Caki2 (cell line): ENCODE measurements around the gene SCRN2. TPM values are rescaled to one million over a fixed set of nuclear protein-coding genes. Genes with fewer than 3 reads are reported as not detected.
A peak's percentile ranks its signal among the peaks of the same experiment; 100 is the strongest.

Experiments used
- DNase-seq: peaks from one replicate; pipeline ENCODE4 v3.0.0-alpha.2; 2015; ENCODE audit warnings: low read depth
- in situ Hi-C: cut with HindIII; loops from 2 replicates; pipeline ENCODE4 v1.10.0; 2016; ENCODE audit warnings: low sequenced_read_pairs, low pct_unique_long_range_greater_than_20kb, mixed read lengths
- total RNA-seq: library from RNA; depleted of rRNA; stranded (reverse); fragments of >200 nt; shearing (Covaris generic); gene quantifications from 2 replicates; pipeline ENCODE4 v1.2.3, GENCODE V29; 2014; ENCODE audit warnings: low replicate concordance

SCRN2 gene
- total RNA-seq, 1 experiment from 2014 or later = 46.0 TPM

DNA sequence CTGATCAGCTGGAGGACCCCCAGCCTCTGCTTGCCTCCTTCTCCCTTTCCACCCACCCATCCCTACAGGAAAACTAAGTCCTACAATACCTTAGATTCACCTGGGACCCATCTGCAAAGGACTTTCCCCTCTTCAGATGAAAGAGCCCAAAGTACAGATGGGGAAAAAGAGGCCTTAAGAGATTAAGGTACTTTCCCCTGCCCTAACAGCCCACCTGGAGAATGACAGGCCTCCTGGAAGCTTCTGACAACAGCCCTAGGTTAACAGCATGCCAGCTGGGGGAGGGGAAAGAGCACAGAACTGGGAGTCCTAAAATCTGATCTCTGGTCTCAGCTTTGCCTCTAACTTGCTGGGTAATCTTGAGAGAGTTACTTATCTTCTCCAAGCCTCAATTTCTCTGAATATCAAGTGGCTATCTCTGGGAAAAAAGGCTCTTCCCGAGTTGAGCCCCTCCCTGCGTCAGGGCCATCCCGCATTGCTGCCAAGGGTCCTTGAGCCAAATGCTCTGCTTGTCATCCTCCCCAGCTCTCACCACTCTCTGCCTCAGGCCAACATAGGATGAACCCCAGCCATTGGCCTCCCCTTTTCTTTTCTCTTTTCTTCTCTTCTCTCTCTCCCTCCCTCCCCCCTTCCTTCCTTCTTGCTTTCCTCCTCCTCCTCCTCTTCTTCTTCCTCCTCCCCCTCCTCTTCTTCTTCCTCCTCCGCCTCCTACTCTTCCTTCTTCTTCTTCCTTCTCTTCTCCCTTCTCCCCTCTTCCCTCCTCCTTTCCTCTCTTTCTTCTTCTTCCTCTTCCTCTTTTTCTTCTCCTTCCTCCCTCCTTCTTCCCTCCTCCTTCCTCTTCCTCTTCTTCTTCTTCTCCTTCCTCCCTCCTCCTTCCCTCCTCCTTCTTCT, 32.4 kb upstream of the SCRN2 start:
- DNase-seq = no peak
- in situ Hi-C loops = no loop called here

DNA sequence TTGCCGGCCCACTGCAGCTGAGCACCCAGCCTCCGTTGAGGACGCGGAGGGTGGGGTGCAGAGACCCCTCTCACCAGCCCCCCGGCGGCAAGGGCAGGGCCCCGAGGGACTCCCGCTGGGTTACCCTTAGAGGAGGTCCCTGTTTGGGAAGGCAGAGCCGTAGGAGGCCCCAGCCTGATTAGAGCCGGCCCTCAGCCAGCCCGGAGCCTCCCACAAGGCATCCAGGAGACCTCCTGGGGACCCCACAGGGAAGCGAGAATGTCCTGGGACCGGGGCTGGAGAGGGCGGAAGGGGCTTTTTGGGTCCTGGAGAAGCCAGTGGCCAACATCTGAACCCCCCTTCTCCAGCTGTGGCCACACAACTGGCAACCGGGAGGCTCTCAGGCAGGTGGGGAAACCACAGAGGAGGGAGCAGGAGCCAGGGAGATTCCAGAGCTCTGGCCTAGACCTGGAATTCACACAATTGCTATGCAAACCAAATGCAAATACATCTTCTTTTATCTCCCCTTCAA, 31.6 kb upstream of the SCRN2 start:
- in situ Hi-C loops = no loop called here

DNA sequence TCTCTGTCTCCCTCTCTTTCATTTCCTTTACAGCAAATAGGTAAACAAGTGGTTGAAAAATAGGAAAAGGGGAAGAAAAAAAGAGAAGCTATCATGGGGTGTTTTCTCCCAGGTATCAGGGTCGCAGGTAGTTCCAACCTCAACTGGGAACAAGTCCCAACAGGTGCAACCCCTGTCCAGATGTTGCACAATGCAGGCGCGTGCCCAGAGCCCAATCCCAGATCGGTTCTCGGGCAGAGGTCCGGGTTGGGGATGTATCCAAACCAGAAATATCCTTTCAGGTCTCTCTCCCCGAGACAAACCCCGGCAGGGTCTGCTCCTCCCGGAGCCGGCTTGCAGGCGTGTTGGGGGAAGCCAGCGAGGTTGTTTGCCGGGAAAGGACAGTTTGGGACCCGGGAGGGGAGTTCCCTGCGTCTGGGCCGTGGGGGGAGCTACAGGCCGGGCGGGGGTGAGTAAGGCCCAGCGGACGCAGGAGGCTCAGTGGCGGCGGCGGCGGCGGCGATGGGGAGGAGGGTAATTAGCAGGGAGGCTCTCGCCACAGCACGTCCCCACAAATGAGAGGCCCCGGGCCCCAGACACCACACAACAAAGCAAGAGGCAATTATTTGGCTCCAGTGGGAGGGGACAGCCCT, 31.1 kb upstream of the SCRN2 start:
- in situ Hi-C loops = no loop called here

More for the DNA sequence above, 31.6 kb upstream of the SCRN2 start:
- DNase-seq = no peak

DNA sequence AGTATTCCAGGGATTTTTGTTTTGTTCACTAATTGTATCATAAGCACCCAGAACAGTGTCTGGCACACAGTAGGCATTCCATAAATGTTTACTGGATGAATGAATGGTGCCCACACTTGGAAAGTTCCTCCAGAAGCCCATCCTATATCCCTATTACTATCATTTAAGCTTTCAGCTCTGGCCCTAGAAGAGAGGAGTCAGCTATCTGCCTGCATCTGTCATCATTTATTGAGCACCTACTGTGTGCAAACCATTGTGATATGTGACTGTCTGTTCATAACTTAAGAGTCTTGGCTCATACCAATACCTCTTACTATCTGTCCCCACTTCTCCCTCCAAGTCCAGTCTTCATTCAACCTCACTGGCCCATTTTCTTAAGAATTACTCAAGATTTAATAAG, 30.0 kb upstream of the SCRN2 start:
- no peak for DNase-seq
- in situ Hi-C loops = no loop called here

More for the DNA sequence above, 31.1 kb upstream of the SCRN2 start:
- DNase-seq = no peak

DNA sequence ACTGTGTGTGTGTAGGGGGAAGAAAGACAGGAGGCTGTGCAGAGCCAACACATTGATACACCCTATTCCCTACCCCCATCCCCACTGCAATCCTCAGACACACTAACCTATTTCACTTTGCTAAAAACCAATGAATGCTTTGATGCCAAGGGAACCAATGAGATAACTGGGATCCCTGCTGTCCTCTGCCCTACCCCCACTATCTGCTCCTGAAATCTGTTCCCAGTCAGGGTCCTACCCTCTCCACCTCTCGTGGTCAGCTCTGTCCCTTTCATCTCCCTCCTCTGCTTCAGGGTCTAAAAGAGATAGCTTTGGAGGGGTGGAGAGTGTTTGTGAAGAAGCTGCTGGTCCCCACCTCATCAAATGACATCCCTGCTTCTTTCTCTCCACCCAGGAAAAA, 29.0 kb upstream of the SCRN2 start:
- in situ Hi-C loops = no loop called here
- no peak for DNase-seq

DNA sequence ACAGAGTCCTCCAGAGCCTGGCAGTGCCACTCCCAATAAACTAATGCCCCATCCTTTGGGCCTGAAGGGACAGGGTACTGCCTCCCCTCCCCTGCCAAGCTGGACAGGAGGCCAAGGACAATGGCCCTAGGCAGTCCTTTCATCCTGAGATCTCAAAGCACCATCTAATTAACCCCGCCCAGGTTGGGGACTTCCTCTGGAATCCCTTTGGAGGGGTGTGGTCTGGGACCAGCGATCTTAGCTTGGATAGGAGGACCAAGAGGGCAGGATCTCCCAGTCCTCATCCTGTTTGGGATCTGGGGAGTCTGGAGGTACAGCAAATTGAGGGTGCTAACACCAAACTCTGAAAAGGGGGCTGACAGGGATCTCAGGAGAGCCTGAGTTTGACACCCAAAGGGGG, 28.0 kb upstream of the SCRN2 start:
- in situ Hi-C loops = no loop called here
- DNase-seq = no peak

DNA sequence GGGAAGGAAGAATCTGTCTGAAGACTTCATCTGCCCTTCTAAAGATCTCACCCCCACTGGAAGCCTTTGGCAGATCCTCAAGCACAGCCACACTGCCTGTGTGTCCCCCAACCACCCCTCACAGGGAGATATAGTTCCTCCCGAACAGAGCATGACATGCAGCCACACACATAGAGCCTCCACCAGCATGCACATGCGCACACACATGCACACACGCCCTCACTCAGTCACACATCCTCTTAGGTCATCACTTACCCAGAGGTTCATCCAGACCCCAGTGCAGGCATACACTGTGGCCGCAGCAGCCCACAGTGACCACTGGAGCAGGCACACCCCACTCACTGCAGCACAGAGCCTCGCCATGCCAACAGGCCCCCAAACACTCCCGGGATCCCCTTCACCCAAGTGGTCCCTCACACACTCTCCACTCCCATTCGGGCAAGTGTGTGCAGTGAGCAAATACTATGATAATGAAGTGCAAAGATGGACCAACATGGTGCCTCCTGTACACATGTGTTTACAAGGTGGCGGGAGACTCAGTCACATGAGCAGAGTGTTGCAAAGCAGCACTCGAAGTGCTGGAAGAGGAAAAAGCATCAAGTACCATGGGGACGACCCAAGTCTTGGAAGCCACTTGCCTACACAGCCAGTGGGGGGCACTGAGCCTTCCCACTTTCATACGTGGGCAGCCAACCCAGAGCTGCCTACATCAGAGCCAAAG, 26.9 kb upstream of the SCRN2 start:
- in situ Hi-C loops = no loop called here

DNA sequence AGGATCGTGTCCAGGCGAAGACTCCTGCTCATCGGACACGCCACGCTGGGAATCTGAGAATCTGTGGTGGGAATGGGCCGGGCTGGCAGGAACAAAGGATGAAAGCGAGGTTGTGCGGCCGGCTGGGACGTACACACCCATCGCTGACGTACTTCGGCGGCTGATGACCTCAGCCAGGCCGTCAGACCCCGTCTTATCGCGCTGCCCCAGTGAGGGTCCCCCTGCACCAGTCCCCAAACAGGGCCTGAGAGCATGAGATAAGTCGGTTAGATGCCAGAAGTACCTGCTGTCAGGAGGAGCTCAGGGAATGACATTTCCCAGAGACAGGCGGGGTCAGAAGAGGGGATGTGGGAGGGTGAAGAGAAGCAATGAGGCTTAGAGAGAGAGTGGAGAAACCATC, 25.9 kb upstream of the SCRN2 start:
- no peak for DNase-seq
- in situ Hi-C loops = no loop called here

More for the DNA sequence above, 26.9 kb upstream of the SCRN2 start:
- no peak for DNase-seq

DNA sequence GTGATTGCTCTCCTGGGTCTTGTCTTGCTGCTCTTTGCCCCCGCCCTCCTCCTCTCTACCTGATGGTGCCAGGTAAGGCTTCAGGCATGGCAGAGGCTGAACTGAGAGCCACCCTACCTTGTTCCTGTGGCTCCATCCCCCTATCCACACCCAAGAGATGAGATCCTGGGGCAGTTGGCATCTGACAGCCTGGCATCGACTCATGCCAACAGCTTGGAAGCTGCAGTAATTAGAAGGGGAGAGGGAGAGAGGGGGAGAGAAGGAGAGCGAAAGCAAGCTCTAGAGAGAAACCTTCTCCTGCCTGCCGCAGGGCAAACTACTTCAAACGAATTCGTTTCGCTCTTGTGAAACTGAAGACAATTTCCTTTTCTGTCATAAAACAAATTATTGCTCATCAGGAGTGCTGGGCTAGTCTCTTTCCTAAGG, 23.7 kb upstream of the SCRN2 start:
- DNase-seq = no peak
- in situ Hi-C loops = no loop called here

DNA sequence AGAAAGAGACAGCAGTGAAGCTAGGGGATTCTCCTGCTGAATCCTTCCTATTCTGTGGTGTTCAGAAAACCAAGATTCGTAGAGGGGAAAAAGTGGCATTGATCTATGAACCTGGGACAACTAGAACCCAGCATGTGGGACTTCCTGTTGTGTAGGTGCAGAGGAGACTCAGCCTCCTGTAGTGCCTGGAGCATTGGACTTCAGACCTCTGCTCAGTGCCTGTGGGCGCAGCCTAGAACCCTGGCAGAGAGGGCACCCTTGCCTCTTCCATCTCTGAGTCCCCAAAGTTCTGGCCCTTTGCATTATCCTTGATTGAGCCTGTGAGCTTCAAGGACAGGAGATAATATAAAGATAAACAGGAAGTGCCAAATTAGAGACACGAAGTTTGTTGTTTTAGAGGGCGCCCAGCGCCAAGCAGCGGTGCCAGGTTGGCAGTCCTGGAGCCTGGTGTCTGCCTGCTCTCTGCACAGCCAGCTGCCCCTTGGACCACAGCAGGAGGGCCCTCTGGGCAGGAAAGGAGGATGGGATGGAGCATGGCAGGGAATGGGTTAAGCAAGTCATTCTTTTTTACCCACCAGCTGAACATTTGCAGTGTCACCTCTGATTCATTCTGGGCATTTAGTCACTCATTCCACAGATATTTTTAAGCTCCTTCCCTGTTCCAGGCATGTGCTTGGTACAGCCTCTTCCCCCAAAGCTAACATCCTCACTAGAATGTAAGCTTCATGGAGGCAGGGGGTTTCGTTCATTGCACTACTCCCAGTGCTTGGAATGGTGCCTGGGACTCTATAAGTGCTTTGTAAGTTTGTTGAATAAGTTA, 21.8 kb upstream of the SCRN2 start:
- DNase-seq = peak; percentile 69
- in situ Hi-C loops = no loop called here

DNA sequence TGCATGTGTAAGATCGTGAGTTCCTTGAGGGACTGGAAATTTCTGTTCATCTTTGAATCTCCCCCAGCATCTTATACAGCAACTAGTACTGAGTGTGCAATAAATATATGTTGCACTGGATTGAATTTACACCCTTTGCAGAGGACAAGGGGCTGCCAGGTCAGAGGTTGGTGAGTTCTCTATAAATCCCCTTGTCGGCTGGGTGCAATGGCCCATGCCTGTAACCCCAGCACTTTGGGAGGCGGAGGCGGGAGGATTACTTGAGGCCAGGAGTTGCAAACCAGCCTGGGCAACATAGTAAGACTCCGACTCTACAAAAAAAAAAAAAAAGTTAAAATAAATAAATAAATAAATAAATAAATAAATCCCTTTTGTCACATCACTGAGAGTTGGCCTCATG, 19.3 kb upstream of the SCRN2 start:
- in situ Hi-C loops = no loop called here
- DNase-seq = no peak

DNA sequence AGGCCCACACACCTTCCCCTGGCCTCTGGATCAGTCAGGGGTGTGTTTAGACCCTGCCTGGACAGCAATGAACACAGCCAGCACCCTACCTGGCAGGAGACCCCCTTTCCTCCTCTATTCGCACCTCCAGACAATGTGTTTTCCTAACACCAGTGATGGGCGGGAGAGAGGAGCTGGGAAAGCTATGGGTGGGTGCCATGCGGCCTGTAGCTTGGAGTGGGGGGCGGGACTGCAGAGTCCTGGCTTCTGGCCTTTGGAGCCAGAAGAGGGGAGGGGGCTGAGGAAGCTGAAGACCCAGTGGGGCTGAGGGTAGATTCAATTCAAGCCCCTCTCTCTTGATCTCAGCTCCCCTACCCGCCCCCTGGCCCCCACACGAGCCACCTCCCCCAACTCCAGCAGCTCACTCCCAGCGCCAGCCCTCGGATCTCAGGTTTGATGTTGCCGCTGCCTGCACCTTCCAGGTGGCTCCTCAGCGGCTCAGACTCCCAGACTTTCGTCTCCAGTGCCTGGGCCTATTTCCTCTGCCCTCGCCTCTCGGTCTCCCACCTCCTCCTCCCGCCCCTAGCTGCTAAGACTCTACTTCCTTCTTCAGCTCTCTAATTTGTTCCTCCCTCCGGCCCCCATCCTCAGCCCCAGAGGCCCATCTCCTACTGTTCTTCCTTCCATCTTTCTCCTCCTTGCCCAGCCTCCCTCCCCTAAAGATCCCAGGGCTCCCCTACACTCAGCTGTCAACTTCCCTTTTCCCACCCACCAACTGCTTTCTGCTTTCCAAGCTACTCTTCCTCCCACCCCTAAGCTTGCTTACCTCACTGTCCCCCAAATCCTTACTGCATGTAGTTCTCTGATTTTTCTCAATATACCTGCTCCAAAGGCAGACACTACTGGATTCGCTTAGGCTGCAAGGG, 16.7 kb upstream of the SCRN2 start:
- in situ Hi-C loops = no loop called here
- DNase-seq = no peak

DNA sequence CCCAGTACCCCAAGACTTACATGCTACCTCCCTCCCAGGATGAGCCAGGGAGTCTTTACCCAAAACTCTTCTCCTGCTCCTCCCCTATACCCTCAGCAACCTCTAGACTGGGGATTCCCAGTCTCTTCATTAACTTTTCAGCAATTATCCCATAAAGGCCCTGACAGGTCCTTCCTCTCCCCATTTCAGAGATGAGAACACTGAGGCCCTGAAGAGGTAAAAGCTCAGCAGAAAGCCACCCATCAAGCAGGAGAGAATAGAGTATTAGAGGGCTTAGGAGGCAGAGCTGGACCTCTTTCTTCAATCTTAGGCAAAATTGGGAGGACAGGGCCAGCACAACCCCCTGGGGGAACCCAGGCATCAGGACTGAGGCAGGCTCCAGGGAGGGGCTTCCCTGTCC, 15.8 kb upstream of the SCRN2 start:
- no peak for DNase-seq
- in situ Hi-C loops = no loop called here

DNA sequence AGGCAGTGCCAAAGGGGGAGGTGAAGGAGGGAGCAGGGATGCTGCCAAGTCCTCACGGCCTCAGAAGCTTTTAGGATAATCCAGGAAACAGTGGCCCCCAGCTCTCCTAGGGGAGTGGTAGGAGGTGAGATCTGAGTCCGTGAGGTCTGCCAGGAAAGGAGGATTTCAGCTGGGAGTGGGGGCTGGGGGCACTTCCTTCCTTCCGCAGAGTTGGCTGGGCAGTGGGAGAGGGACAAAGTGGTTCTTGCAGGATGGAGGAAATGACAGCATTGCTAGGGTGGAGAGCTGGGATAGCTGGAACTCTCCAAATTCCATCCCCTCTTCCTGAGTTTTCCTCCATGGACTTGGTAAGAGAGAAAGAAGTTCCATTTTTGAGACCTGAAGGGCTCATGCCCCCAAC, 14.7 kb upstream of the SCRN2 start:
- in situ Hi-C loops = no loop called here
- DNase-seq = no peak

DNA sequence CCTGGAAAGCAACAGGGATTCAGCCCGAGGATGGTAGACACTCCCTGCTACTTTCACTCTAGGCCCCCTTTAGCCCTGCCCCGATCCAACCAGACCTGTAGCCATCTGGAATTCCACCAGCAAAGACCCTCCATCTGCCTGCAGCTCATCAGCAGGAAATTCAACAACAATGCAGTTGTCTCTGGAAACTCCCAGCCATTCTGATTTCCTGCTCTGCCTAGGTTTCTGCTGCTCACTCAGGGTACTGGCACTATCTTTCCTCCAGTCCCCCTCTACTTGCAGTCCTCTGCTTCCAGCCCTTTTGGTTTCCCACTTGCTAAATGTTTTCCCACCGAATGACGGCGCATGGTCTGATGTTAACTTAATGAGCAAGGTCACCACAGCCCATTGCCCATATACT, 12.5 kb upstream of the SCRN2 start:
- no peak for DNase-seq
- in situ Hi-C loops = no loop called here

DNA sequence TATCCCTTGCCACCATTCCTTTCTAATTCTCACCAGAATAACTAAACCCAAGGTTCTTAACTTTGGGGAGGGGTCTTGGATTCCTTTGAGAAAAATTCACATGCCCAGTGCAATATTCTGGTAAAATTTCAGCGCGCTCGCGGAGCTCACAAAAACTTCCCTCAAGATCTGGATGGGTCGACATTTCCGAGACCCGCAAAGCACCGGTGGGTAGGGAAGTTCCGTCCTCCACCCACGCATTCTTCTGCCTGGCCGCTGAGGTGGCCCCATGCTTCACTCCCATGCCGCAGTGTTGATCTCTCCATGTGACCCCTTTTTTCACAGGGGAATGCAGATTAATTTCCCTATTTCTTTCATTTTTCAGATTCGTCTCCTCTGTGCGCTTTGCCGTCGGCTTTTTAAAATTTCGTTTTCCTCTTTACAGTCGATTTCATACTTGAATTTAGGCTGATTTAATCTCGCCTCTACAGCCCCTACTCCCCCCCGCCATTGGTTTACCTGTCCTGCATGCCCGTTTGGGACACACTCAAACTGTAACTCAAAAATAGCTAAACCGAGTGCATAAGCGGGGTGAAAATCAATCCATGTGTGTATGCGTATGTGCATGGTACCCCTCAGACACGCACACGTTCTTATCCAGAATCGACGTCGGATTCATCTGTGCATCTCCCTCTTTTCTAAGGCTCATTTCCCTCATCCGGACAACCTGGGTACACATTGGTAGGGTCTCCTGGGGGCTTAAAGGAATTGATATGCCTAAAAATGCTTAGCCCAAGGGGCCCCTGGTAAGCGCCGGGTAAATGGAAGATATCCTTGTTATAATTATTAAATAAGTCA, 11.3 kb upstream of the SCRN2 start:
- DNase-seq = no peak
- in situ Hi-C loops = no loop called here

DNA sequence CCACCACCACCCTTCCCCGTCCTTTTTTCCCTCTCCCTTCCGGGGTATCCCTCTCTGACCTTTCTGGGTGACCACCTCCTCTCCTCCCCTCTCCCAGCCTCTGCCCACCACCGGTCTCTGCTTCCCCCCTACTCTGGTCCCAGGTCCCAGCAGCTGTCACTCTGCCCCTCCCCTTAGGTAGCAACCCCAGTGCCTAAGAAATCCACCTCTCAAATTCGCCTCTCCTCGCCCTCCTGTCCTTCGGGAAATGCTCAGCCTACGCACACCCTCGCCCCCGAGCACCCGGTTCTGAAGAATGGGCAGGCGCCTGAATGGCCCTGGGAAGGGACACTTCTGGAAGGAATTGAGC, 10.7 kb upstream of the SCRN2 start:
- in situ Hi-C loops = no loop called here
- no peak for DNase-seq
